ENCODE data around the gene CD7.

DNA sequence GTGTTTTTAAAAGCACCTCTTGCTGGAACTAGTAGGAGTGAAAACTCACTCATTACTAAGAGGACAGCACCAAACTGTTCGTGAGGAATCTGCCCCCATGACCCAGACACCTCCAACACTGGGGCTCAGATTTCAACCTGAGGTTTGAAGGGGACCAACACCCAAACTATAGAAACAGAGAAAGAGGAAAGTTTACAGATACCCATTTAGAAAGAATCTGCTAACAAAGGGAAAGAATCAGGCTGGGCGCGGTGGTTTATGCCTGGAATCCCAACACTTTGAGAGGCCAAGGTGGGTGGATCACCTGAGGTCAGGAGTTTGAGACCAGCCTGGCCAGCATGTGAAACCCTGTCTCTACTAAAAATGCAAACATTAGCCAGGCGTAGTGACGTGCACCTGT is 40.5 kb downstream of the CD7 start:
- TF ChIP-seq, protein P1, sequence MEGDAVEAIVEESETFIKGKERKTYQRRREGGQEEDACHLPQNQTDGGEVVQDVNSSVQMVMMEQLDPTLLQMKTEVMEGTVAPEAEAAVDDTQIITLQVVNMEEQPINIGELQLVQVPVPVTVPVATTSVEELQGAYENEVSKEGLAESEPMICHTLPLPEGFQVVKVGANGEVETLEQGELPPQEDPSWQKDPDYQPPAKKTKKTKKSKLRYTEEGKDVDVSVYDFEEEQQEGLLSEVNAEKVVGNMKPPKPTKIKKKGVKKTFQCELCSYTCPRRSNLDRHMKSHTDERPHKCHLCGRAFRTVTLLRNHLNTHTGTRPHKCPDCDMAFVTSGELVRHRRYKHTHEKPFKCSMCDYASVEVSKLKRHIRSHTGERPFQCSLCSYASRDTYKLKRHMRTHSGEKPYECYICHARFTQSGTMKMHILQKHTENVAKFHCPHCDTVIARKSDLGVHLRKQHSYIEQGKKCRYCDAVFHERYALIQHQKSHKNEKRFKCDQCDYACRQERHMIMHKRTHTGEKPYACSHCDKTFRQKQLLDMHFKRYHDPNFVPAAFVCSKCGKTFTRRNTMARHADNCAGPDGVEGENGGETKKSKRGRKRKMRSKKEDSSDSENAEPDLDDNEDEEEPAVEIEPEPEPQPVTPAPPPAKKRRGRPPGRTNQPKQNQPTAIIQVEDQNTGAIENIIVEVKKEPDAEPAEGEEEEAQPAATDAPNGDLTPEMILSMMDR (IDR thresholded peaks at IDR 0.05 in 8 of 11, conservative IDR thresholded peaks at IDR 0.05 in 3 of 11), result no peak
- no peak for TF ChIP-seq POLR2AphosphoS5 (IDR thresholded peaks at IDR 0.05)

All from spleen (tissue), 7 donors.